Uterus (tissue), 2 donors: ENCODE data around the gene TFEB.

Source experiments
- POLR2A ChIP-seq, 2 donors: fragments of 450-650 bp; IDR thresholded peaks; one replicate each; pipeline ENCODE4 v1.6.1; 2016; ENCODE audit warnings: antibody characterized with exemption in 2 of 2, mild to moderate bottlenecking in 1 of 2, moderate library complexity in 1 of 2
- TF ChIP-seq, protein P1 (sequence below), 4 experiments: fragments of 200-600 bp in 2 of 4; fragments of 450-650 bp in 2 of 4; sonication (generic) in 2 of 4; IDR thresholded peaks; one replicate each; pipeline ENCODE4 v1.5.1; 2016 to 2019; ENCODE audit warnings: antibody characterized with exemption in 4 of 4, mild to moderate bottlenecking in 2 of 4, moderate library complexity in 1 of 4

- TF ChIP-seq POLR2A (IDR thresholded peaks at IDR 0.05) = no peak
- TF ChIP-seq, protein P1, sequence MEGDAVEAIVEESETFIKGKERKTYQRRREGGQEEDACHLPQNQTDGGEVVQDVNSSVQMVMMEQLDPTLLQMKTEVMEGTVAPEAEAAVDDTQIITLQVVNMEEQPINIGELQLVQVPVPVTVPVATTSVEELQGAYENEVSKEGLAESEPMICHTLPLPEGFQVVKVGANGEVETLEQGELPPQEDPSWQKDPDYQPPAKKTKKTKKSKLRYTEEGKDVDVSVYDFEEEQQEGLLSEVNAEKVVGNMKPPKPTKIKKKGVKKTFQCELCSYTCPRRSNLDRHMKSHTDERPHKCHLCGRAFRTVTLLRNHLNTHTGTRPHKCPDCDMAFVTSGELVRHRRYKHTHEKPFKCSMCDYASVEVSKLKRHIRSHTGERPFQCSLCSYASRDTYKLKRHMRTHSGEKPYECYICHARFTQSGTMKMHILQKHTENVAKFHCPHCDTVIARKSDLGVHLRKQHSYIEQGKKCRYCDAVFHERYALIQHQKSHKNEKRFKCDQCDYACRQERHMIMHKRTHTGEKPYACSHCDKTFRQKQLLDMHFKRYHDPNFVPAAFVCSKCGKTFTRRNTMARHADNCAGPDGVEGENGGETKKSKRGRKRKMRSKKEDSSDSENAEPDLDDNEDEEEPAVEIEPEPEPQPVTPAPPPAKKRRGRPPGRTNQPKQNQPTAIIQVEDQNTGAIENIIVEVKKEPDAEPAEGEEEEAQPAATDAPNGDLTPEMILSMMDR (IDR thresholded peaks at IDR 0.05) = no peak
Measured at GRCh38 chr6:41697861-41698781, 37.3 kb downstream of the TFEB start.
